Activated CD8-positive, alpha-beta memory T cell treated with anti-CD3 and anti-CD28 coated beads for 1 hour (primary cell): ENCODE measurements around the gene KCNJ16.

ENCODE experiments used
- DNase-seq, 2 donors: peaks; one replicate each; pipeline ENCODE4 v3.0.0-alpha.2; 2020; ENCODE audit warnings: low read depth in 1 of 2; ENCODE audit errors: extremely low read depth in 1 of 2

KCNJ16 gene

GRCh38 chr17:70095455-70095854, 20.4 kb downstream of the KCNJ16 start:
- DNase-seq: no peak

GRCh38 chr17:70096861-70097260, 21.8 kb downstream of the KCNJ16 start:
- DNase-seq: no peak

- DNase-seq: no peak
Observed at GRCh38 chr17:70098030-70098429, 23.0 kb downstream of the KCNJ16 start.

GRCh38 chr17:70099294-70099693, 24.3 kb downstream of the KCNJ16 start:
- DNase-seq: no peak

GRCh38 chr17:70099884-70100283, 24.9 kb downstream of the KCNJ16 start:
- DNase-seq: no peak

GRCh38 chr17:70100983-70101382, 26.0 kb downstream of the KCNJ16 start:
- no peak for DNase-seq

GRCh38 chr17:70102531-70102930, 27.5 kb downstream of the KCNJ16 start:
- DNase-seq: no peak

- DNase-seq: no peak
Observed at GRCh38 chr17:70104791-70105523, 29.9 kb downstream of the KCNJ16 start.

- DNase-seq: no peak
Observed at GRCh38 chr17:70105641-70106040, 30.6 kb downstream of the KCNJ16 start.

GRCh38 chr17:70106551-70106950, 31.5 kb downstream of the KCNJ16 start:
- DNase-seq: no peak

- DNase-seq: no peak
Observed at GRCh38 chr17:70107441-70107840, 32.4 kb downstream of the KCNJ16 start.

- no peak for DNase-seq
Observed at GRCh38 chr17:70107904-70108565, 33.0 kb downstream of the KCNJ16 start.

- DNase-seq: no peak
Observed at GRCh38 chr17:70109497-70109896, 34.5 kb downstream of the KCNJ16 start.

GRCh38 chr17:70110443-70110880, 35.4 kb downstream of the KCNJ16 start:
- no peak for DNase-seq

- DNase-seq: no peak
Observed at GRCh38 chr17:70111201-70111600, 36.2 kb downstream of the KCNJ16 start.

- DNase-seq: no peak
Observed at GRCh38 chr17:70114405-70114804, 39.4 kb downstream of the KCNJ16 start.

- DNase-seq: no peak
Observed at GRCh38 chr17:70115126-70115525, 40.1 kb downstream of the KCNJ16 start.

GRCh38 chr17:70116919-70117318, 41.9 kb downstream of the KCNJ16 start:
- no peak for DNase-seq

GRCh38 chr17:70119545-70119944, 44.5 kb downstream of the KCNJ16 start:
- no peak for DNase-seq

- no peak for DNase-seq
Observed at GRCh38 chr17:70119983-70120382, 45.0 kb downstream of the KCNJ16 start.

GRCh38 chr17:70120425-70120824, 45.4 kb downstream of the KCNJ16 start:
- no peak for DNase-seq

GRCh38 chr17:70121126-70121525, 46.1 kb downstream of the KCNJ16 start:
- DNase-seq: no peak
